Stomach (tissue), 9 donors: ENCODE measurements around the gene JAK1. TPM values are rescaled to one million over a fixed set of nuclear protein-coding genes. Genes with fewer than 3 reads are reported as not detected.
"Not testable (repeated sequence)": the region's sequence is repeated elsewhere in the genome, so short reads cannot be mapped to it uniquely, and the experiment has no call there.

ENCODE experiments used
- DNase-seq, 2 donors: peaks; one replicate each; pipeline versions ENCODE4 v3.0.0 to v3.0.0-alpha.2; 2013 to 2019
- H3K27ac ChIP-seq, 5 donors: fragments of 200-600 bp in 4 of 5; sonication (generic) in 4 of 5; one replicate each; pipeline ENCODE4 v1.5.1; 2013 to 2019; ENCODE audit warnings: mild to moderate bottlenecking in 1 of 5, moderate library complexity in 1 of 5
- H3K27me3 ChIP-seq, 3 donors: fragments of 200-600 bp; sonication (generic); one replicate each; pipeline ENCODE4 v1.5.1; 2017 to 2019; ENCODE audit warnings: mixed run types in 1 of 3
- H3K36me3 ChIP-seq, 4 donors: fragments of 200-600 bp; sonication (generic); 1 replicate in 3 of 4; 2 replicates in 1 of 4; pipeline ENCODE4 v1.5.1; 2016 to 2019
- H3K4me1 ChIP-seq, 4 donors: fragments of 200-600 bp; sonication (generic); one replicate each; pipeline ENCODE4 v1.5.1; 2016 to 2019
- H3K4me3 ChIP-seq, 4 donors: fragments of 200-600 bp; sonication (generic) in 3 of 4; one replicate each; pipeline ENCODE4 v1.5.1; 2016 to 2019; ENCODE audit warnings: mild to moderate bottlenecking in 1 of 4
- H3K9me3 ChIP-seq, 4 donors: fragments of 200-600 bp; sonication (generic); one replicate each; pipeline ENCODE4 v1.5.1; 2016 to 2019
- EP300 ChIP-seq: sonication (generic); formaldehyde crosslinking; IDR thresholded peaks from one replicate; pipeline ENCODE4 v1.6.1; 2017; ENCODE audit warnings: antibody characterized with exemption
- POLR2A ChIP-seq, 4 donors: fragments of 450-650 bp; IDR thresholded peaks; one replicate each; pipeline ENCODE4 v1.6.1; 2016; ENCODE audit warnings: antibody characterized with exemption in 4 of 4, control low read depth in 2 of 4, mild to moderate bottlenecking in 1 of 4, moderate library complexity in 1 of 4
- POLR2AphosphoS5 ChIP-seq, 3 donors: sonication (generic); formaldehyde crosslinking; IDR thresholded peaks; one replicate each; pipeline ENCODE4 v1.6.1; 2016; ENCODE audit warnings: antibody characterized with exemption in 3 of 3
- WGBS, 5 donors: extraction: QIAGEN DNeasy Blood & Tissue Kit in 3 of 5; methylation state at CpG; one replicate each; pipeline versions ENCODE4 v1.1.5 to v1.1.7; 2013 to 2018; 5-methylcytosine and 5-hydroxymethylcytosine counted together
- intact Hi-C: fragments of 100-400 bp; cut with DNase I; formaldehyde crosslinking; loops from one replicate; pipeline ENCODE4 v1.15.1; 2023; ENCODE audit warnings: low total_unique reads
- polyA plus RNA-seq, 3 donors: library from polyadenylated mRNA; stranded (reverse); fragments of 200-250 nt; gene quantifications; one replicate each; pipeline ENCODE4 v1.2.3, GENCODE V29; 2013
- total RNA-seq, 5 donors: library from RNA; depleted of rRNA; stranded (reverse); fragments of >200 nt; gene quantifications; one replicate each; pipeline versions ENCODE4 v1.1.0 to v1.2.3, GENCODE V29; 2014 to 2016
- TF ChIP-seq, protein P1 (sequence below), 7 experiments: fragments of 450-650 bp in 4 of 7; fragments of 200-600 bp in 3 of 7; sonication (generic) in 3 of 7; IDR thresholded peaks; one replicate each; pipeline ENCODE4 v1.5.1; 2016 to 2019; ENCODE audit warnings: antibody characterized with exemption in 7 of 7, control low read depth in 2 of 7, mild to moderate bottlenecking in 1 of 7
- donor health status: healthy with polysubstance abuse.
- donor health status: Bipolar disorder and iron deficiency.
- donor health status: healthy.

The JAK1 gene
- total and polyA plus RNA-seq, 8 donors: 21.3 to 149 (median 77.7) TPM

- no peaks in the 10 kb centered on the region for H3K27me3 ChIP-seq
- no peak overlapping the region for H3K4me3 ChIP-seq
- intact Hi-C loops: no loop called here
- no peak for DNase-seq
- H3K27ac ChIP-seq: peak overlapping the region in 4 of 5 donors; percentile 9 to 80 (median 72)
- WGBS, 5 donors: 87 to 94% (median 94%) methylated on average over 1 of the region's 1 CpG
- TF ChIP-seq EP300 (no peak), POLR2AphosphoS5 (IDR thresholded peaks at IDR 0.05) (no peak), POLR2A (IDR thresholded peaks at IDR 0.05) (no peak)
- TF ChIP-seq, protein P1, sequence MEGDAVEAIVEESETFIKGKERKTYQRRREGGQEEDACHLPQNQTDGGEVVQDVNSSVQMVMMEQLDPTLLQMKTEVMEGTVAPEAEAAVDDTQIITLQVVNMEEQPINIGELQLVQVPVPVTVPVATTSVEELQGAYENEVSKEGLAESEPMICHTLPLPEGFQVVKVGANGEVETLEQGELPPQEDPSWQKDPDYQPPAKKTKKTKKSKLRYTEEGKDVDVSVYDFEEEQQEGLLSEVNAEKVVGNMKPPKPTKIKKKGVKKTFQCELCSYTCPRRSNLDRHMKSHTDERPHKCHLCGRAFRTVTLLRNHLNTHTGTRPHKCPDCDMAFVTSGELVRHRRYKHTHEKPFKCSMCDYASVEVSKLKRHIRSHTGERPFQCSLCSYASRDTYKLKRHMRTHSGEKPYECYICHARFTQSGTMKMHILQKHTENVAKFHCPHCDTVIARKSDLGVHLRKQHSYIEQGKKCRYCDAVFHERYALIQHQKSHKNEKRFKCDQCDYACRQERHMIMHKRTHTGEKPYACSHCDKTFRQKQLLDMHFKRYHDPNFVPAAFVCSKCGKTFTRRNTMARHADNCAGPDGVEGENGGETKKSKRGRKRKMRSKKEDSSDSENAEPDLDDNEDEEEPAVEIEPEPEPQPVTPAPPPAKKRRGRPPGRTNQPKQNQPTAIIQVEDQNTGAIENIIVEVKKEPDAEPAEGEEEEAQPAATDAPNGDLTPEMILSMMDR (IDR thresholded peaks at IDR 0.05): no peak
- H3K36me3 ChIP-seq: no peaks in the 10 kb centered on the region
- no peaks in the 10 kb centered on the region for H3K9me3 ChIP-seq
- peaks cover 10 to 65% (median 49%) of the 10 kb centered on the region in 4 donors for H3K4me1 ChIP-seq
Measured at GRCh38 chr1:64934878-64935275, 31.5 kb downstream of the JAK1 start.

- intact Hi-C loops: no loop called here
- Histone ChIP-seq H3K4me1 (peaks cover 8 to 61% (median 48%) of the 10 kb centered on the region in 4 donors), H3K9me3 (no peaks in the 10 kb centered on the region), H3K4me3 (no peak overlapping the region), H3K36me3 (no peaks in the 10 kb centered on the region), H3K27ac (peak overlapping the region in 4 of 5 donors; percentile 58 to 80 (median 72)), H3K27me3 (no peaks in the 10 kb centered on the region)
- 57 to 80% (median 79%) methylated on average over 9 of the region's 9 CpGs for WGBS, 5 donors
- TF ChIP-seq, protein P1 (IDR thresholded peaks at IDR 0.05): no peak
- TF ChIP-seq EP300 (no peak), POLR2A (IDR thresholded peaks at IDR 0.05) (no peak), POLR2AphosphoS5 (IDR thresholded peaks at IDR 0.05) (peak in 1 of 3 donors; percentile 21)
- no peak for DNase-seq
Measured at GRCh38 chr1:64934115-64934877, 32.1 kb downstream of the JAK1 start.

DNA sequence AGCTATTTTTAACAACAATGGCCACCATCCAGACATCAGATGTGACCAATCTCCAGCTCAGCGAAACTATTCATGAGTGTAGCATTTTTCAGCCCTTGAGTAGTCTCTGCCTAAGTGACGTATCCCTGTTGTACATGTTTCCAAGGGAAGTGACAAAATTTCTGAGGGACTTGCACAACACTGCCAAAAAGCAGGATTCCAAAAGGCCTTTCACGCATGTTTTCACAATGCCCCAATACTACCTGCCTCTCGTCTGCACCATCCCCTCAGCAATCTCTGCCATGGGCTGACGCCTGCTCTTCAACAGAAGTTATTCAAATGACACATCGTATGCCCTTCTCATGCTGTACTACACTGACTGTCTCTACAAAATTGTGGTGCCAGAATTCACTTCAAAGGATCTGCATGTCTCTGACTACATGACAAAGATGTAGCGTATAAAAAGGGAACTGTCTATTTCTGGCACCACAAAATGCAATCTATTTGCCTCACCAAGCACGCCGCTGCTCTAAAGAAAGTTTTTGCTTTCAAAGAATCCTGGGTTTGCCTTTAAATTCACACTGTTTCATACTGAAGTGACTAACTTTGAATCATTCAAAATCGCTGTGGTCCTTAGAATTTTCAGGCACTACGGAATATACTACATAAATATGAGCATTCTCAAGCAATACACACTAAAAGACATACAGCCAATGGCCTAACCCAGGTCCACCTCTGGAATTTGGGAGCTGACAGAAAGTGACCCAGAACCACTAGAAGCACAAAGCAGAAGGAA lies 32.9 kb downstream of the JAK1 start:
- Histone ChIP-seq H3K27me3 (no peaks in the 10 kb centered on the region), H3K4me1 (peaks cover 8 to 64% (median 47%) of the 10 kb centered on the region in 4 donors), H3K36me3 (no peaks in the 10 kb centered on the region), H3K9me3 (no peaks in the 10 kb centered on the region), H3K27ac (peak overlapping the region in 4 of 5 donors; percentile 58 to 80 (median 72)), H3K4me3 (no peak overlapping the region)
- DNase-seq: peak in 1 of 2 donors; percentile 52
- peak; percentile 22 to 65 (median 28) for TF ChIP-seq POLR2AphosphoS5 (IDR thresholded peaks at IDR 0.05)
- TF ChIP-seq, protein P1 (IDR thresholded peaks at IDR 0.05): no peak
- intact Hi-C loops: no loop called here
- 52 to 78% (median 70%) methylated on average over 11 of the region's 11 CpGs for WGBS, 5 donors

GRCh38 chr1:64932962-64933295 lies 33.4 kb downstream of the JAK1 start:
- WGBS, 5 donors: 38 to 53% (median 49%) methylated on average over 4 of the region's 4 CpGs
- no peak overlapping the region for H3K4me3 ChIP-seq
- TF ChIP-seq EP300 (no peak), POLR2A (IDR thresholded peaks at IDR 0.05) (no peak), POLR2AphosphoS5 (IDR thresholded peaks at IDR 0.05) (no peak)
- TF ChIP-seq, protein P1 (IDR thresholded peaks at IDR 0.05): no peak
- no peak for DNase-seq
- intact Hi-C loops: no loop called here
- no peaks in the 10 kb centered on the region for H3K9me3 ChIP-seq
- no peaks in the 10 kb centered on the region for H3K36me3 ChIP-seq
- H3K27ac ChIP-seq: peak overlapping the region in 3 of 5 donors; percentile 26 to 80 (median 78)
- H3K27me3 ChIP-seq: no peaks in the 10 kb centered on the region
- peaks cover 11 to 70% (median 53%) of the 10 kb centered on the region in 4 donors for H3K4me1 ChIP-seq

DNA sequence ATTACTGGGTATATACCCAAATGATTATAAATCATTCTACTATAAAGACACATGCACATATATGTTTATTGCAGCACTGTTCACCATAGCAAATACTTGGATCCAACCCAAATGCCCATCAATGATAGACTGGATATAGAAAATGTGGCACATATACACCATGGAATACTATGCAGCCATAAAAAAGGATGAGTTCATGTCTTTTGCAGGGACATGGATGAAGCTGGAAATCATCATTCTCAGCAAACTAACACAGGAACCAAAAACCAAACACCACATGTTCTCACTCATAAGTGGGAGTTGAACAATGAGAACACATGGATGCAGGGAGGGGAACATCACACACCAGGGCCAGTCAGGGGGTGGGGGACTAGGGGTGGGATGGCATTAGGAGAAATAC lies 35.7 kb downstream of the JAK1 start:
- H3K4me1 ChIP-seq: peaks cover 16 to 64% (median 50%) of the 10 kb centered on the region in 4 donors
- H3K27me3 ChIP-seq, DNase-seq, H3K4me3 ChIP-seq, intact Hi-C loops, H3K36me3 ChIP-seq, H3K27ac ChIP-seq, H3K9me3 ChIP-seq: not testable (repeated sequence)
